Measurements from ENCODE around the gene PLXNB1. TPM values are rescaled to one million over a fixed set of nuclear protein-coding genes. Genes with fewer than 3 reads are reported as not detected.

Gene PLXNB1
- total and polyA plus RNA-seq, 10 of the 15 experiments (the other 5 are each of a cell fraction or from before 2014, with no cell fraction given), result 0.18 to 15.1 (median 5.3) TPM

- TF ChIP-seq BCLAF1 (IDR thresholded peaks at IDR 0.05), result no peak
- TF ChIP-seq PKNOX1 (IDR thresholded peaks at IDR 0.05), result no peak
These were observed 29.4 kb upstream of the PLXNB1 start (continued) for GRCh38 chr3:48459331-48459730.

- H3K4me2 ChIP-seq (ENCODE audit: control insufficient read depth, insufficient read depth), result no peak overlapping the region
- intact Hi-C loops (cut with micrococcal nuclease; ENCODE audit: unreplicated experiment) (no loop called here), in situ Hi-C loops (cut with MboI) (no loop called here)
- H3K27ac ChIP-seq (ENCODE audit: control insufficient read depth, insufficient read depth), result no peak overlapping the region
- ChIA-PET SMC1A (ENCODE audit: uncharacterized antibody, unreplicated experiment) (no interaction called here), POLR2A (no interaction called here), CTCF (interaction anchor here (0.6 to 3.8 kb wide), 2 partner anchors 20 to 56 kb away, joined by 3 to 22 read pairs; no protein-coding TSS in a partner anchor), RAD21 (ENCODE audit: unreplicated experiment) (interaction anchor here (0.6 to 1.4 kb wide), 2 partner anchors 20 to 463 kb away, joined by 3 read pairs; no protein-coding TSS in a partner anchor)
- no peaks in the 10 kb centered on the region for H3K79me2 ChIP-seq (ENCODE audit: control insufficient read depth, insufficient read depth, low read length)
- FAIRE-seq (no peak), DNase-seq (ENCODE audit: low read depth, low spot score) (no peak), ATAC-seq (no peak)
- H3K9me3 ChIP-seq (replicated peaks; ENCODE audit: control insufficient read depth, insufficient read depth, low read length), result no peaks in the 10 kb centered on the region
- TF ChIP-seq MYC (IDR thresholded peaks at IDR 0.05; ENCODE audit: insufficient read depth, insufficient read length, insufficient replicate concordance, low read length, severe bottlenecking), result no peak
- no peak for TF ChIP-seq BHLHE40 (IDR thresholded peaks at IDR 0.05; ENCODE audit: borderline replicate concordance in 1 of 2, low read depth in 2 of 2, low read length in 1 of 2)
- TF ChIP-seq ZBTB40 (IDR thresholded peaks at IDR 0.05; ENCODE audit: borderline replicate concordance), result no peak
- no peak for TF ChIP-seq BACH1 (IDR thresholded peaks at IDR 0.05; ENCODE audit: borderline replicate concordance)
- TF ChIP-seq HDAC2 (IDR thresholded peaks at IDR 0.05), result no peak
- no peak for TF ChIP-seq SUPT20H (IDR thresholded peaks at IDR 0.05; ENCODE audit: borderline replicate concordance, control insufficient read depth, low read depth, low read length)
- TF ChIP-seq SMAD1 (IDR thresholded peaks at IDR 0.05; ENCODE audit: low read depth, partially characterized antibody), result no peak
- no peak for TF ChIP-seq PBX3 (IDR thresholded peaks at IDR 0.05; ENCODE audit: insufficient replicate concordance, low read depth, low read length)
- no peak for TF ChIP-seq JUND (IDR thresholded peaks at IDR 0.05; ENCODE audit: low read depth, low read length)
- no TSS peak for BruUV-seq (replicated peaks)
- no peaks in the 10 kb centered on the region for H3K4me1 ChIP-seq (ENCODE audit: control insufficient read depth, insufficient read depth, low read length)
- no peaks in the 10 kb centered on the region for H3K27me3 ChIP-seq (replicated peaks in 1 of 2; ENCODE audit: control insufficient read depth in 2 of 2, insufficient read depth in 2 of 2, low read length in 1 of 2)
- peaks cover 14 to 38% of the 10 kb centered on the region in 2 experiments for H3K36me3 ChIP-seq (ENCODE audit: control insufficient read depth in 2 of 2, insufficient read depth in 2 of 2, low read length in 1 of 2)
- no peak overlapping the region for H3K4me3 ChIP-seq
- WGBS (ENCODE audit: insufficient coverage, insufficient replicate concordance, low lambda C conversion rate, missing lambda C conversion rate), result 100% methylated on average over 1 of the region's 1 CpG
- H2AFZ ChIP-seq (ENCODE audit: control insufficient read depth, low read depth, low read length), result no peak overlapping the region
- H3K9ac ChIP-seq (ENCODE audit: control insufficient read depth, insufficient read depth, low read length), result no peak overlapping the region
- no peaks in the 10 kb centered on the region for H4K20me1 ChIP-seq (ENCODE audit: control insufficient read depth, insufficient read depth)
These were observed 26.6 kb upstream of the PLXNB1 start for GRCh38 chr3:48456456-48456855.
